NCI-H446 treated with DMSO at 0.1 percent for 48 hours (cell line): ENCODE results near the gene REG3A.

ENCODE experiments used
- DNase-seq: peaks from one replicate; lab custom pipeline; 2025; lab: John Stamatoyannopoulos, UW

Gene REG3A

GRCh38 chr2:79120194-79120713 is 39.3 kb downstream of the REG3A start, which contains the start of gene REG1A:
Gene REG1A (plus strand): TSS chr2:79120488. CDS start chr2:79120862, 374 bp downstream.
- DNase-seq, result no peak

GRCh38 chr2:79116997-79117928 is 42.3 kb downstream of the REG3A start:
- no peak for DNase-seq

DNA sequence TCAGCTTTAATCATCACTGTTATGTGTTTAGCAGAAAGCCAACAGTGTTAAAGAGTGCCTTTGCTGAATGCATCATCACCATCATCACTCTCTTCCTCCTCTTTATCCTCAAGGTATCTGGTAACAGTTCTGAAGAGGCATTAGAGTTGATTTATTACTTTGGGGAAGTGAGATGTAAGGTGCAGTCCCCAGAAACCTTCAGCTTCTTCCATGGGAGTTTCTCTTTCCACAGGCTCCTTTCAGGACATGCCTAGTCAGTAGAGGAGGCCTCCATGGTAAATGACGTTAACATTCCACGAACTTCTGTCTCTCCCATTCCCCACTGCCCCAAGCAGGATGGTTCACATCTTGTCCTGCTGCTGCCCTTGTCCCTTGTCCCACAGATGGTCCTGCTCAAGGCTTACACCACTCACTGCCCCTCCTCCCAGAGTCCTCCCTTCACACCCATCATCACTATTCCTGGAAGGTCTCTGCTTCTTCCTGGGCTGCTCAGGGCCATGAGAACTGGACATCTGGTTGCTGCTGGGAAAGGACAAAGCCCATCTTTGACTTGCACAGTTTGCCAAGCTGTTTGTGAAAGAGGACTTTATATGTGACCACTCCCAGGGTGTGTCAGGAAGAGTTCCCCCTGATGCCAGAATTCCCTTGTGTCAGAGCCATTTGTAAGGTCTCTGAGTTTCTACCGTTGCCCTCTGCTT is 44.6 kb downstream of the REG3A start:
- no peak for DNase-seq

DNA sequence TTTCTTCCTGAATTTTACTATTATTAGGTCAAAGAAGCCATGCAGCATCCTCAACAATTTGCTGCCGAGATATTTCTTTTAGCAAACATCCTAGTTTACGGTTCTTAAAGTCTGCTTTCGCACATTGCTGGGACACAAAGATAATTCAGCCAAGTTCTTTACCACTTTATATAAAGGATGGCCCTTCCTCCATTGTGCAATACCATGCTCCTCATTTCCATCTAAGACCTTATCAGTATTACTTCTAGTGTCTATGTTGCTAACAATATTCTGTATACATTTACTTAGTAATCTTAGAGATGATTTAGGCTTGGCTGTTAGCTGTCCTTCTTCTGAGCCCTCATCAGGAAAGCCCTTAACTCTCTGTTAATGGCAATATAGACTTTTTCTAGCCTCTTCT is 47.3 kb downstream of the REG3A start:
- DNase-seq, result no peak
